HepG2 (cell line): ENCODE data around the gene MYO1C. TPM values are rescaled to one million over a fixed set of nuclear protein-coding genes. Genes with fewer than 3 reads are reported as not detected.
A peak's percentile ranks its signal among the peaks of the same experiment; 100 is the strongest.

ENCODE experiments used
- ATAC-seq: fragments of 200-7000 bp; cut with Tn5 transposase; 3 replicates; pipeline ENCODE4 v1.9.1; 2020; ENCODE audit warnings: mild to moderate bottlenecking, moderate library complexity
- BruUV-seq: library from RNA; stranded (reverse); fragments of 400-500 nt; replicated peaks from 2 replicates; lab custom pipeline; 2021; lab: Mats Ljungman, UMichigan
- CTCF ChIA-PET: fragments of 300-600 bp; formaldehyde crosslinking; extraction: SDS; loops from one replicate; lab custom pipeline; 2021; ENCODE audit warnings: low total read pairs, inconsistent platforms, low intra/inter-chr PET ratio; lab: Yijun Ruan, JAX
- POLR2A ChIA-PET: fragments of 350-600 bp; sonication (Branson Sonifier 250); formaldehyde crosslinking; loops from one replicate; lab custom pipeline; 2020; ENCODE audit warnings: antibody characterized with exemption, inconsistent platforms; lab: Yijun Ruan, JAX
- DNase-seq: peaks from one replicate; pipeline ENCODE4 v3.0.0-alpha.2; 2015; ENCODE audit warnings: low spot score
- FAIRE-seq: peaks from 3 replicates; lab custom pipeline; 2011; peaks lifted over from hg19 to GRCh38; lab: Jason Lieb, UNC
- H2AFZ ChIP-seq: one replicate; pipeline ENCODE4 v1.6.1; 2011; ENCODE audit warnings: low read length, inconsistent platforms
- H3K27ac ChIP-seq: fragments of 300-600 bp; 3 replicates; pipeline ENCODE4 v1.8.0; 2011; ENCODE audit warnings: mixed run types, mild to moderate bottlenecking, mixed read lengths, low read length, inconsistent platforms; ENCODE audit not compliant: insufficient read depth; ENCODE audit errors: extremely low read length
- H3K27me3 ChIP-seq, 2 experiments: fragments of 200-600 bp in 1 of 2; 2 replicates in 1 of 2; 3 replicates in 1 of 2; pipeline versions ENCODE4 v1.6.0 to v1.8.0; 2011; ENCODE audit warnings: low read length in 2 of 2, mild to moderate bottlenecking in 2 of 2, moderate library complexity in 2 of 2, inconsistent platforms in 1 of 2; ENCODE audit not compliant: insufficient read depth in 2 of 2, control insufficient read depth in 1 of 2
- H3K36me3 ChIP-seq, 2 experiments: fragments of 200-600 bp in 1 of 2; replicated peaks in 1 of 2; 2 replicates in 1 of 2; 3 replicates in 1 of 2; pipeline versions ENCODE4 v1.5.1 to v1.8.0; 2011; ENCODE audit warnings: low read length in 2 of 2, inconsistent platforms in 1 of 2; ENCODE audit not compliant: insufficient read depth in 2 of 2, control insufficient read depth in 1 of 2
- H3K4me1 ChIP-seq: 2 replicates; pipeline ENCODE4 v1.5.1; 2012; ENCODE audit warnings: low read length, inconsistent platforms; ENCODE audit not compliant: insufficient read depth
- H3K4me2 ChIP-seq: 2 replicates; pipeline ENCODE4 v1.6.0; 2011; ENCODE audit warnings: low read depth, low read length, inconsistent platforms
- H3K4me3 ChIP-seq, 3 experiments: fragments of 200-600 bp in 1 of 3; sonication (generic), shearing (Covaris generic) in 1 of 3; replicated peaks in 1 of 3; 2 replicates each; pipeline ENCODE4 v1.5.1; 2011 to 2016; ENCODE audit warnings: low read length in 3 of 3, inconsistent platforms in 2 of 3, low read depth in 2 of 3, mild to moderate bottlenecking in 2 of 3, control low read depth in 1 of 3, mixed read lengths in 1 of 3; ENCODE audit not compliant: insufficient read depth in 1 of 3
- H3K79me2 ChIP-seq: one replicate; pipeline ENCODE4 v1.6.1; 2011; ENCODE audit warnings: low read length, inconsistent platforms; ENCODE audit not compliant: insufficient read depth
- H3K9ac ChIP-seq: 2 replicates; pipeline ENCODE4 v1.6.0; 2011; ENCODE audit warnings: mild to moderate bottlenecking, low read depth, low read length, inconsistent platforms; ENCODE audit not compliant: insufficient read depth
- H3K9me3 ChIP-seq: 2 replicates; pipeline ENCODE4 v1.5.1; 2012; ENCODE audit warnings: mild to moderate bottlenecking, low read length
- H4K20me1 ChIP-seq: 2 replicates; pipeline ENCODE4 v1.6.0; 2011; ENCODE audit warnings: inconsistent platforms, mild to moderate bottlenecking, low read length, moderate library complexity; ENCODE audit not compliant: insufficient read depth
- HNF4A ChIP-seq: sonication (generic); formaldehyde crosslinking; IDR thresholded peaks from 2 replicates; pipeline ENCODE4 v1.4.0; 2020; ENCODE audit warnings: missing genetic modification reagents
- ZNF768 ChIP-seq: sonication (generic); formaldehyde crosslinking; IDR thresholded peaks from 2 replicates; pipeline ENCODE4 v1.4.0; 2020; ENCODE audit warnings: missing genetic modification reagents
- WGBS: methylation state at CpG from one replicate; pipeline ENCODE4 v1.1.6; 2017; ENCODE audit warnings: low lambda C conversion rate; 5-methylcytosine and 5-hydroxymethylcytosine counted together
- in situ Hi-C: cut with HindIII; loops from 2 replicates; pipeline ENCODE4 v1.10.0; 2017; ENCODE audit warnings: low pct_unique_long_range_greater_than_20kb; ENCODE audit not compliant: extremely low pct_ligation_motif_present
- intact Hi-C: fragments of 100-400 bp; cut with micrococcal nuclease; formaldehyde crosslinking; loops from one replicate; pipeline ENCODE4 v1.10.0; 2022; ENCODE audit not compliant: unreplicated experiment
- polyA plus RNA-seq, 8 experiments: library from polyadenylated mRNA; depleted of rRNA in 3 of 8; stranded (reverse) in 7 of 8; unstranded in 1 of 8; fragments of >200 nt; fragmentation: Illumina TruSeq in 4 of 8; extraction: Trizol in 4 of 8; gene quantifications; 2 replicates each; pipeline versions ENCODE4 v1.2.1 to v1.2.3, GENCODE V29; 2011 to 2016; ENCODE audit warnings: low read depth in 4 of 8, missing spikeins in 1 of 8, mixed read lengths in 1 of 8; ENCODE audit not compliant: insufficient read depth in 1 of 8
- total RNA-seq, 5 experiments: library from RNA; depleted of rRNA; stranded (reverse); fragments of >200 nt; fragmentation: Illumina TruSeq; extraction: Trizol; gene quantifications; 2 replicates each; pipeline ENCODE4 v1.2.3, GENCODE V29; 2016; ENCODE audit warnings: low read depth in 1 of 5
- TF ChIP-seq, protein P1 (sequence below): sonication (generic); formaldehyde crosslinking; IDR thresholded peaks from 2 replicates; pipeline ENCODE4; 2020; ENCODE audit warnings: missing genetic modification reagents, mild to moderate bottlenecking, borderline replicate concordance
- TF ChIP-seq, protein P2 (sequence below): sonication (generic); formaldehyde crosslinking; IDR thresholded peaks from 2 replicates; pipeline ENCODE4 v1.4.0; 2020; ENCODE audit warnings: missing genetic modification reagents

The MYO1C gene
- total and polyA plus RNA-seq, 2 of the 13 experiments (the other 11 are each of a cell fraction or from before 2014, with no cell fraction given), result 22.7 to 40.8 TPM

DNA sequence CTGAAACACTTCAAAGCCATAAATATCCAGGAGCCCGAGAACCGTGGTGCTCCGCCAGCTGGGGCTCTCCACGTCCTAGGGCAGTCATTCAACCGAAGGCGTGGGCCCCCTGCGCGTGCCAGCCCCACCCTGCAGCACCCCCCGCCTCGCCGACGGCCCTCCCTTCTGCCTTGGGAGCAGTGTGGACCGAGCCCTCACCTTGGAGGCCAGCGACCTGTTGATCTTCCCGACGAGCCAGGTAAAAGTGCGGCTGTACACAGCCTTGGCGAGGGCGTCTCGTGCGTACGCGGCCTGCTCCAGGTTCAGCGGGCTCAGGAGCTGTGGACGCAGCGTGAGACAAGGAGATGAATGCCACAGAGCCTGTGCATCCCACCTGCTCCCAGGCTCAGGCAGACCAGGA lies 14.1 kb downstream of the MYO1C start (continued):
- TF ChIP-seq, protein P1, sequence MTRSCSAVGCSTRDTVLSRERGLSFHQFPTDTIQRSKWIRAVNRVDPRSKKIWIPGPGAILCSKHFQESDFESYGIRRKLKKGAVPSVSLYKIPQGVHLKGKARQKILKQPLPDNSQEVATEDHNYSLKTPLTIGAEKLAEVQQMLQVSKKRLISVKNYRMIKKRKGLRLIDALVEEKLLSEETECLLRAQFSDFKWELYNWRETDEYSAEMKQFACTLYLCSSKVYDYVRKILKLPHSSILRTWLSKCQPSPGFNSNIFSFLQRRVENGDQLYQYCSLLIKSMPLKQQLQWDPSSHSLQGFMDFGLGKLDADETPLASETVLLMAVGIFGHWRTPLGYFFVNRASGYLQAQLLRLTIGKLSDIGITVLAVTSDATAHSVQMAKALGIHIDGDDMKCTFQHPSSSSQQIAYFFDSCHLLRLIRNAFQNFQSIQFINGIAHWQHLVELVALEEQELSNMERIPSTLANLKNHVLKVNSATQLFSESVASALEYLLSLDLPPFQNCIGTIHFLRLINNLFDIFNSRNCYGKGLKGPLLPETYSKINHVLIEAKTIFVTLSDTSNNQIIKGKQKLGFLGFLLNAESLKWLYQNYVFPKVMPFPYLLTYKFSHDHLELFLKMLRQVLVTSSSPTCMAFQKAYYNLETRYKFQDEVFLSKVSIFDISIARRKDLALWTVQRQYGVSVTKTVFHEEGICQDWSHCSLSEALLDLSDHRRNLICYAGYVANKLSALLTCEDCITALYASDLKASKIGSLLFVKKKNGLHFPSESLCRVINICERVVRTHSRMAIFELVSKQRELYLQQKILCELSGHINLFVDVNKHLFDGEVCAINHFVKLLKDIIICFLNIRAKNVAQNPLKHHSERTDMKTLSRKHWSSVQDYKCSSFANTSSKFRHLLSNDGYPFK (CRISPR knock-in tag), result no peak

DNA sequence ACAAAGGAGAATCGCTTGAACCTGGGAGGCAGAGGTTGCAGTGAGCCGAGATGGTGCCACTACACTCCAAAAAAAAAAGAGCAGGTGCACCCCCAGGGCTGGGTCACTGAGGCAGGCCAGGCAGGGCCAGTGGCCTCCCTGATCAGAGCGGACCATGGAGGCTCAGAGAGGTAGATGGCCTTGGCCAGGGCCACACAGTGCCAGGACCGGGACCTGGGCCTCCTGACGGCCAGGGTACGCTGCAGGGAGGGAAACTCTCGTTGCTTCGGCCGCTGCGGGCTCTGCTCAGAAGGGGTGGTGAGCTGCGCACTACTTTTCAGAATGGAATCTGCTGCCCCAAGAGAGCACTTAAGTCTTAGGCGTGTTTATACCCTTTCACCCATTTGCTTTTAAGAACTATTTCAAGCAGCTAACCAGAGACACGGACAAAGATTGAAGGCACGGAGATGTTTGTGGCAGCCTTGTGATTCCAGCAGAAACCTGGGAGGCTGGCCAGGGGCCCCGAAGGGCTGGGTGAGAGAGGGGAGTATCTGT lies 17.1 kb downstream of the MYO1C start:
- WGBS, result 98% methylated on average over 14 of the region's 15 CpGs
- no peak overlapping the region for H3K27ac ChIP-seq
- no peak overlapping the region for H3K4me3 ChIP-seq
- intact Hi-C loops (no loop called here), in situ Hi-C loops (no loop called here)
- POLR2A ChIA-PET, result interaction anchor here (1.5 kb wide), 1 partner anchor 19 kb away, joined by 4 read pairs; no protein-coding TSS in a partner anchor
- H3K79me2 ChIP-seq, result no peaks in the 10 kb centered on the region
- H3K36me3 ChIP-seq, result peaks cover 14 to 37% of the 10 kb centered on the region in 2 experiments; a peak in 4 of 5 replicates
- no peak overlapping the region for H3K4me2 ChIP-seq
- no TSS peak for BruUV-seq
- no peaks in the 10 kb centered on the region for H4K20me1 ChIP-seq
- H3K4me1 ChIP-seq, result no peaks in the 10 kb centered on the region
- DNase-seq, result no peak
- ATAC-seq, result no peak
- no peaks in the 10 kb centered on the region for H3K9me3 ChIP-seq
- no peaks in the 10 kb centered on the region for H3K27me3 ChIP-seq
- TF ChIP-seq ZNF768 (peak; percentile 82; the same call in 1 of the 2 replicates), HNF4A (CRISPR knock-in tag) (no peak)
- TF ChIP-seq, protein P2, sequence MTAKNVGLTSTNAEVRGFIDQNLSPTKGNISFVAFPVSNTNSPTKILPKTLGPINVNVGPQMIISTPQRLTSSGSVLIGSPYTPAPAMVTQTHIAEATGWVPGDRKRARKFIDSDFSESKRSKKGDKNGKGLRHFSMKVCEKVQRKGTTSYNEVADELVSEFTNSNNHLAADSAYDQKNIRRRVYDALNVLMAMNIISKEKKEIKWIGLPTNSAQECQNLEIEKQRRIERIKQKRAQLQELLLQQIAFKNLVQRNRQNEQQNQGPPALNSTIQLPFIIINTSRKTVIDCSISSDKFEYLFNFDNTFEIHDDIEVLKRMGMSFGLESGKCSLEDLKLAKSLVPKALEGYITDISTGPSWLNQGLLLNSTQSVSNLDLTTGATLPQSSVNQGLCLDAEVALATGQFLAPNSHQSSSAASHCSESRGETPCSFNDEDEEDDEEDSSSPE (CRISPR knock-in tag), result no peak
- CTCF ChIA-PET, result no interaction called here
- FAIRE-seq, result no peak
- no peak overlapping the region for H2AFZ ChIP-seq
- no peak overlapping the region for H3K9ac ChIP-seq
